Hematopoietic multipotent progenitor cell treated with erythropoietin and hydrocortisone succinate and interleukin-3 and kit ligand, for 17 days (in vitro differentiated cells): ENCODE results near the gene BMP6.

Source experiments
- DNase-seq: peaks from one replicate; pipeline ENCODE4 v3.0.0-alpha.2; 2015; ENCODE audit warnings: low spot score

Gene BMP6

DNA sequence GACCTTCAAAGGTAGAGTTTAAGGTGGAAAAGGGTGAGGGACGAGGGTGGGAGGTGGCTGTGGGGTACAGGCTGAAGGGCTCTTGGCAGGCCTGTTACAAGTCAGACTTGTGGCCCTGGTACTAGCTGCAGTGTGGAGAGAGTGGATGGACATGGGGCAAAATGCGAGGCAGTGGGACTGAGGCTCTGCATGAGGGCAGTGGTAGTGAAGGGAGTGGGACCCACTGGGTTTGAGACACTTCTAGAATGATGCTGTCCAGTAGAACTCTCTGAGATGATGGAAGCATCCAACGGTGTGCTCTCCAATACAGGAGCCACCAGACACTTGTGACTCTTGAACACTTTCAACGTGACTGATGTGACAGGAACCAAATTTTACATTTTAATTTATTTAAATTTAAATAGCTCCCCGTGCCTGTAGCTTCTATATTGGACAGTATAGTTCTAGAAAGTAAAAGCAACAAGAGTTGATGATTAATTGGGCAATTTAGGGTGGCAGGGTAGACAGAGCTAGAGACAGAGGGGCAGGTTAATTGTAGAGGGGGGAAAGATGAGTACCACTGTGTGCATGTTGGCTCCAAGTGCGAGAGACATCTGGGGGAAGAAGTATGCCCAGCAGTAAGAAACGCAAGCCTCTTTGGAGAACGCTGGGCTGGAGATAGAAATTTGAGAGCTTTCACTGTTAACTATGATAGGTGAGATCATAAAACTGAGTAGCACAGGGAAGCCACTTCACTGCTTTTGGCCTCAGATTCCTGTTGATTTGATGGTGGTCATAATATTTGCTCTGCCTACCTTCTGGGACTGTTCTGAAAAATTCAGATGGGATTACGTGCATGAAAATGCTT is 107.2 kb downstream of the BMP6 start:
- no peak for DNase-seq

DNA sequence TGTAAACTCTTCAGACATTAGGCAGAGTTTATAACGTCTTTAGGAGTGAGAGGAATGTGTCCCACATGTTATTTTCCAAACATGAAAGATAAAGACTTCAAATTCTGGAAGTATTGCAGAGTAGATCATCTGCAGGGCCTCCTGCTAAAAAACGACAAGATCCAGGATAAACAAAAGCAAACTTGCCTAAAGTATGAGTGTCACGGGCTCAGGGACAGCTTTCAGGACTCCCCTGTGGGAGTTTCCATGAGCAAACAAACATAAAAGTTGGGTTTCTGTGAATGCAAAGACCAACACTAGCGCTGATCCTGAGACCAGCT is 107.8 kb downstream of the BMP6 start:
- no peak for DNase-seq

DNA sequence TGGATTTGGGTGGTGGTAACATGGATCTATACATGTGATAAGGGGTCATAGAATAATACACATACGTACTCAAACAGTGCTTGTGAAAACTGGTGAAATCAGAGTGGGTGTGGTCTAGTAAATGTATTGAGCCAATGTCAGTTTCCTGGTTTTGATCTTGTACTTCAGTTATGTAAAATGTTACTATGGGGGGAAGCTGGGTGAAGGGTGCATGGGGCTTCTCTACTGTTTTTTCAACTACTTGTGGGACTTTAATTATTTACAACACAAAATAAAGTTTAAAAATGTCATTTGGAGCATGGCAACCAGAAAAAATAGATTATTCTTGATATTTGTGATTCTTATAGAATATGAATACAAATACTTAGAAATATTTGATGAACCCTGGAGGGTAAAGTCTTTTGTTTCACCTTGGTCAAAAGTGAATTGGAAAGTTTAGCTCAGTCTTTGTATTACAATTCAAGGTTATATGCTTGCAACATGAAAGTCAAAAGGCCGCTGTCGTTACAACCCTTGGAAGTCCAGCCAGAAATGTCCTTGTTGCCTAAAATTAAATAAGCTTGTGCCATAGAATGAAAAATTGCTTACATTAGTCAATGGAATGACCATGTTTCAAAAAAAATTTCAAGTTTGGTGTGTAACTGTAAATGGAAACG is 110.6 kb downstream of the BMP6 start:
- no peak for DNase-seq

DNA sequence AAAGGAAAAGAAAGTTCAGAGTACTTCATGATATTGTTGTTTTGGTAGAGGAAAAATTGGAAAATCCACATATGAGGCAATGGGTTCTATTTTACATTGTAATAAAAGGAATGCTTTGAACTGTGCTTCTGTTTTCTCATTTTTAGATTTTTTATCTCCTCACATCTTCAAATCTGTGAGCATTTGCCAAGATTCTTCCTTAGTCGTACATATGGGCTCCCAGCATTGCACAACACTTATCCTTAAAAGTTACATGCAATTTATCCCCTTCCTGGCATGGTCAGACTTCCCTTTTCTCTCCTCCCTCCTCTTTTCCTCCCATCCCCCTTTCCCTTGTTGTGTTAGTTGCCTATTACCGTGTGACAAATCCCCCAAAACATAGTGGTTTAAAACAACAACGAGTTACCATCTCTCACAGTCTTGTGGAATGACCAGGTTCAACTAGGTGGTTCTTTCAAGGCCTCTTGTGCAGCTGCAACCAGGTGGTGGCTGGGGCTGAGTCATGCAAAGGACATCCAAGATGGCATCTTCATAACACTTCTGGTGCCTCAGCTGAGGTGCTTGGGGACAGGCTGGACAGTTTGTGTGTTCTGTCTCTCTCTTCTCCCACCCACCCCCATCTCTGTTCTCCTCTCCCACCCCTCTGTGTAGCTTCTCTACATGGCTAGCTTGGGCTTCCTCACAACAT is 116.0 kb downstream of the BMP6 start:
- DNase-seq, result no peak

DNA sequence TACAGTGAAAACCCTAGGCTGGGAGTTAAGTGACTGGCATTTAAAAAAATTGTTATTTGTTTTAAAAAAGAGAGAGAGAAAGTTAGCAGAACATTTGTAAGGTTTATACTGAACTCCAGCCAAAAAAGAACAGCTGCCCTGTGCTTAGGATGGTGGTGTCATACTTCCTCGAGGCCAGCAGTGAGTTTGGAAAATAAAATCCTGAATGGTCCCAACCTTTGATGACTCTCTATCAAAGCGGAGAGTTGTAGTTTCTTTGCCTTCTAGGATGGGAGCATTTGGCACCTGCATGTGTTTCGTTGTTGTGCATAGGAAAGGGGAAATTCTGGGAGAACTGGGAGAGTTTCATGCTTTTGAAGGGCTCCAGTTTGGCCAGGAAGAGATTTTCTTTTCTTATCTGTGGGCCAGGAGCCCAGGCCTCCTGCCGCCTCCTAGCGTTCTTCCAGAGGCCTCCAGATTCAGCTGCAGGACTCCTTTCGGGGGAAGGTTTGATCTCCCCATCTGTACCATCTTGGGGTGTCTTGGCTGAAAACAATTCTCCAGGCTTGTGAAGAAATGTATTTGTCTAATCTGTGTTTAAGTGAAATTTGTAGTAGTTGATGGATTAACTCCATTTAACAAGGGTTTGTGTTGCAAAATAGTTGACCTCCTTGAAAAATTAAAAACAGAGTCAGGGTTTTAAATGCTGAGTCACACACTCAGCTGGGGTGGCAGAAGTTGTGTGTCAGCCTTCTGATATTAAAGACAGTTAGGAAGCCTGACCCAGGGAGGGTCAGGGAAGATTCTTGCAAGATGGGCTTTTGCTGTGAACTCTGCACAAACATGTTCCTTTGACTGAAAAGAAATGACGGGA is 121.3 kb downstream of the BMP6 start:
- DNase-seq, result no peak

DNA sequence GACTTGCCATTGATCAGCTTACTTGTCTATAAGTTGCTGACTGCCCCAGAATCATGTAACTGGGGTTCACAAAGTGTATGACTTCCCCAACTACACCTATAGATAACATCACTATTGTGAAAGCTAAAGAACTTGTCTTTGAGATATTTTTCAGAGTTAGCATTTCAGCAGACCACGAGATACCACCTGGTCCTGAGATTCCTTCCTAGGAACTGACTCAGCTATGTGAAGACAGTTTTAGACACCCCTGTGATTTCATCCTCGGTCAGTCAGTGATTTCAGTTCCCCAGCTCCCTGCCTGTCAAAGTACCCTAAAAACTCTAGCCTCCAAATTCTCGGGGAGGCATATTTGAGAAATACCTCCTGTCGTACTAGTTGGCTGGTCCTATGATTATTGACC is 122.3 kb downstream of the BMP6 start:
- DNase-seq, result no peak

DNA sequence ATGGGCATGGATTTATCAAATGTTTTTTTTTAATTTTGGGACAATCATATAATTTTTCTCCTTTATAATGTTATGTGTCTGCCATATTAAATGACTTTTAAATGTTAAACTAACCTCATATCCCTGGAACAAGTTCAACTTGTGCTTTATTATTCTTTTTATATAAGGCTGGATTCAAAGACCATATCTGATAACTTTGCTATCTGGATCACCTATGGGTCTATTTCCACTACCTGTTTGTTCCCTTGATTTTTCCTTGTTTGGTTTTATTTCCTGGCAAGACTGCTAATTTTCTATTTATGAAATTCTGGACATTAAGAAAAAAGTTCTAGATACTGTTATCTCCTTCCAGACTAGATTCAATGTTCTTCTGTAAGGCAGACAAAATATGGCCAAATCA is 125.9 kb downstream of the BMP6 start:
- DNase-seq, result no peak

DNA sequence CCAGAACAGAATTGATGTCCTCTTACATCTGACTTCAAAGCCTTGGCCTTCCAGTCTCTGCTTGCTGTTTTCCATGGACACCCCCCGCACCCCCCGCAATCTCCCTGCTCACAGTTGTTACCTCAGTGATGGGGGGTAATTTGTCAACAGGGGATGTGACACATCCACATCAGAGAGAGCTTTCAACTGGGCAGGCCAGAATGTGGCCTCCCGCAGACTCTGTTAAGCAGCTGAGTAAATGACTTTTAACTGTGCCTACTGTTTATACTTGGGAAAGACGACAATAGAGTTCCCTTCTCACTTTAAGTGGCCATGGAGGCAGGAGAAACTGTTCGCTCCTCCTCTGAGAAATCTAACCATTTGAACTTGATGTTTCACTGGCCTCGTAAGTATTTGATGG is 133.7 kb downstream of the BMP6 start:
- no peak for DNase-seq

DNA sequence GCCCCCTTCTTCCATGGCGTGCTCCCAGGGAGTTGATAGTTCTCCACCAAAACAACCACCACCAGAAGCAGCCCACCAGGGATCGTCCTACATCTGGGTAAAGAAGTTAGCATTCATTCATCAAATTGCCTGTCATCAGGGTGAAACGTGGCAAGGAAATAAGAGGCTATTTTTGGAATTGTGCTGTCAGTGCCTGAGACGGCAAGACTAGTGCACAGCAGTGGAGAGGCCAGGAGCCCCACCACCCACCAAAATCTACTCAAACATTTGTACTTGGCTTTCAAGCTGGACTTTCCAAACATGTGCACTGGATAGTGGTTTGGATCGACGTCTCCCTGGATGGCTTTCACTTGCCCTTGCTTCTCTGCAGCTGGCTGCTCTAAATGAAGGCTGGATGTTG is 139.9 kb downstream of the BMP6 start:
- no peak for DNase-seq

DNA sequence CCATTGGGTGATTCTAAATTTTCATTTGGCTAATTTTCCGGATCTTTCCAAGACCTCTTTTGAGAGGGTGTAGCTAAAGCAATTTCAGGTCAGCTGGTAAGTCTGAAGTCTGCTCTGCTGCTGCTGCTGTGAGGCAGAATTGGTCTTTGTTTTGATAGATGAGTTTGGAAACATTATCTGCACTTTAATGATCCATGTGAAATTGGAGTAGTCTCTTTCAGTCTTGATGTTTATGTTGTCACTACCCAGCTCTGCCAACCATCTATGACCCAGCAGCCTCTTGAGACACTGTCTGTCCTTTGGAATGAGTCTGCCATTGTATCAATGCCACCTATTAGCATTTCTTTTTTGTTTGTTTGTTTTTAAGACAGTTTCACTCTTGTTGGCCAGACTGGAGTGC is 140.6 kb downstream of the BMP6 start:
- DNase-seq, result no peak

DNA sequence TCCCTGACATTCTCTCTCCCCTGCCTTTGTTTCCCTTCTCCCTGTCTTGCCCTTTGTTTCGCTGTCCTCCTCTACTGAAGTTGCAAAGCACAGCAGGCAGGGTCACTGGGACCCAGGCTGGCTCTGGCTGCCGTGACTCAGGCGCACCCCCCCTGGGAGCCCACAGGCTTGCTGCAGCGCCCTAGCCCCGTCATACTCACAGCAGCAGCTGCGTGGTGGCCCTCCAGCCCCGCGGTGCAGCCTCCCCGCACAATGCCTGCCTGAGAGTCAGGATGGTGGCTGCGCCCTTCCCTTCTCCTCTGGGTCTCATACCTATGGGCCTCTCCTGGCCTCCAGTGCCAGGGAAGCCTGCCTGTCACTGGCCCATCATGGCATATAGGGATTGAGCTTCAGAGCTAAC is 143.0 kb downstream of the BMP6 start:
- DNase-seq, result no peak

DNA sequence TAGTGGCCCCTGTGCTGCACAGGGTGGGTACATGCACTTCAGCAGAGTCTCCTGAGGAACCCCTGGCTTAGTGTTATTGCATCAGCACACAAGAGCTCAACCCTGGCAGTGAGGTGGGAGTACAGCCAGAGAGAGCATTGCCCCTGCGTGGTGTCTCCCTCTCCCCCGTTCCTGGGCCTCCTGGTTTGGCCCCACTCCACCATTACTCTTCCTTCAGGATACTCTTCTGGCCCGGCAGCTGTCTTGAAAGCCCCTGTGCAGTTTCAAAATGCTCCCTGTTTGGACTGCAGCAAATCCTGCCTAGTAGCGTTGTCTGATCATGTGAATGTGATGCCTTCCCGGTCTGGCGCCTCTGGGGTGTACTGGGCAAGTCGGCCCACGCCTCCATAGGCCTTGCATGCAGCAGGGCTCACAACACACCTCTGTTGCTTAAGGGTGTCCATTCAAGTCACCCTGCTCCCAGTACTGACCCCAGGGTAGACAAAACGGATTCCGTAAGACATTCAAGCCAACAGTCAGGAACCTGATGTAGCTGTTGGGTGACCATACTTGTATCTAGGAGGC is 152.6 kb downstream of the BMP6 start:
- no peak for DNase-seq

DNA sequence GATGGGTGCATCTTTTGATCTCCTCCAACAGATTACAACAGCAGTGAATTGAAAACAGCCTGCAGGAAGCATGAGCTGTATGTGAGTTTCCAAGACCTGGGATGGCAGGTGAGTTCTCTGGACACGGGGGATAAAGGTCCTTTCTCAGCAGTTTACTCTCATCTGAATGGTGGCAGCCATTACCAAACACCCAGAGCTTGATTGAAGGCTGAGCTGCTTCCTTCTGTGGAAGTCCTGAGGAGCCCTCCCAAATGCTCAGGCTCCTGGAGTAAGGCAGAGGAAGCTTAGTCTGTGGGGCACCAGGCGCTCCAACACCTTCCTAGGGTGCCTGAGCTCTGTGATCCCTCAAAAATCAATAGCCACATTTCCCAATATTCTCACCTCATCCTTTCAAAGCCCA is 153.1 kb downstream of the BMP6 start:
- no peak for DNase-seq

DNA sequence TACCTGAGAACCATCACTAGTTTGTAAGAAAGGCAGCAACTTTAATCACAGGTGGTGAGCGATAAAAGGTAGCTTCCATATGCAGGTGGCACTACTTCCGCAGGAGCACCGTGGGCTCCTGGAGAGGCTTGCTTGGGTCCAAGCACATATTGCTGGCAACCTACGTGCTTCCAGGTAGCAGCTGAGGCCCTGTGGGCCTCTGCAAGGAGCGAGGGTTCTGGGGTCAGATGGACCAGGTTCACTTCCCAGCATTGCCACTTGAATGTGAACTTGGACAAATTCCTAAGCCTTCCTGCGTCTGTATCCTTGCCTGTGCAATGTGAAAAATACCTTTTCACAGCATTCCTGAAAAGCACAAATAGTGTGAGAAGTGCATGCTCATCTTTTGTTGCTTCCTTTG is 153.7 kb downstream of the BMP6 start:
- no peak for DNase-seq

DNA sequence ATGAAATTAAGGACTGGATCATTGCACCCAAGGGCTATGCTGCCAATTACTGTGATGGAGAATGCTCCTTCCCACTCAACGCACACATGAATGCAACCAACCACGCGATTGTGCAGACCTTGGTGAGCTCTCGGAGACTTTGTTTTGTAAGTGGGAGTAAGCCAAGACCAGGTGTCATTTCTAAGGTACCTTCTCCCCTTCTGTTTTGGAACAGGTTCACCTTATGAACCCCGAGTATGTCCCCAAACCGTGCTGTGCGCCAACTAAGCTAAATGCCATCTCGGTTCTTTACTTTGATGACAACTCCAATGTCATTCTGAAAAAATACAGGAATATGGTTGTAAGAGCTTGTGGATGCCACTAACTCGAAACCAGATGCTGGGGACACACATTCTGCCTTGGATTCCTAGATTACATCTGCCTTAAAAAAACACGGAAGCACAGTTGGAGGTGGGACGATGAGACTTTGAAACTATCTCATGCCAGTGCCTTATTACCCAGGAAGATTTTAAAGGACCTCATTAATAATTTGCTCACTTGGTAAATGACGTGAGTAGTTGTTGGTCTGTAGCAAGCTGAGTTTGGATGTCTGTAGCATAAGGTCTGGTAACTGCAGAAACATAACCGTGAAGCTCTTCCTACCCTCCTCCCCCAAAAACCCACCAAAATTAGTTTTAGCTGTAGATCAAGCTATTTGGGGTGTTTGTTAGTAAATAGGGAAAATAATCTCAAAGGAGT is 154.2 kb downstream of the BMP6 start:
- DNase-seq, result no peak

DNA sequence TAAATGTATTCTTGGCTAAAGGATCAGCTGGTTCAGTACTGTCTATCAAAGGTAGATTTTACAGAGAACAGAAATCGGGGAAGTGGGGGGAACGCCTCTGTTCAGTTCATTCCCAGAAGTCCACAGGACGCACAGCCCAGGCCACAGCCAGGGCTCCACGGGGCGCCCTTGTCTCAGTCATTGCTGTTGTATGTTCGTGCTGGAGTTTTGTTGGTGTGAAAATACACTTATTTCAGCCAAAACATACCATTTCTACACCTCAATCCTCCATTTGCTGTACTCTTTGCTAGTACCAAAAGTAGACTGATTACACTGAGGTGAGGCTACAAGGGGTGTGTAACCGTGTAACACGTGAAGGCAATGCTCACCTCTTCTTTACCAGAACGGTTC is 154.8 kb downstream of the BMP6 start:
- no peak for DNase-seq

DNA sequence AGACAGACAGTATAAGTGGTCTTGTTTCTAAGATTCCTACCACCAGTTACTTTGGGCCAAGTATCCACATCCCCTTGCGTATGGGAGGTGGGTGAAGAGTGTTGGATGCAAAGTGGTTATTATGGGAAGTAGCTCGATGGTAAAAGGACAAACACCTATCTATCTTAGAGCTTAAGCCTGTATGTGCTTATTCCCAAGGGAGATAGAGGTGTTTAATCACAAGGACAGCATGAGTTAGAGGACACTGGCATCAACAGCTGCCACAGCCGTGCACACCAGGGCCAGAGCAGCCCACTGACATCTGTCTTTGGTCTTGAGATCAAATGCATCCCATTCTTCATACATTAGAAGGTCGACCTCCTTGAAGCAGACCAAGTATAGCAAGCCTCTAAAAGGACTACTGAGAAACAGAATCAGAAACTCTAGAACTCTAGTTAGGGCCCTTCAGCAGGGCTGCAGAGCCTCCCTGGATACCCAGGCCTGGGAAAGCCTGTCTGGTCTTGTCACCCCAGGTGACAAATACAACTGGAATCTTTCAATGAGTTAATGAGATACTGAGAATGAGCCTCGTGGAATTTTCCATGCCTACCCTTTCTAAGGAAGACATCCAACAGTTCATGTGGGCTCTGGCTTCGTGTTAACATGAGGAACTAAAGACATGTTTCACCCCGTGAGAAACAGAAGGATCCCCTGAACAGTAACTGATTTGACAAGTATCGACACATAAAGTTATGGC is 156.0 kb downstream of the BMP6 start:
- no peak for DNase-seq

DNA sequence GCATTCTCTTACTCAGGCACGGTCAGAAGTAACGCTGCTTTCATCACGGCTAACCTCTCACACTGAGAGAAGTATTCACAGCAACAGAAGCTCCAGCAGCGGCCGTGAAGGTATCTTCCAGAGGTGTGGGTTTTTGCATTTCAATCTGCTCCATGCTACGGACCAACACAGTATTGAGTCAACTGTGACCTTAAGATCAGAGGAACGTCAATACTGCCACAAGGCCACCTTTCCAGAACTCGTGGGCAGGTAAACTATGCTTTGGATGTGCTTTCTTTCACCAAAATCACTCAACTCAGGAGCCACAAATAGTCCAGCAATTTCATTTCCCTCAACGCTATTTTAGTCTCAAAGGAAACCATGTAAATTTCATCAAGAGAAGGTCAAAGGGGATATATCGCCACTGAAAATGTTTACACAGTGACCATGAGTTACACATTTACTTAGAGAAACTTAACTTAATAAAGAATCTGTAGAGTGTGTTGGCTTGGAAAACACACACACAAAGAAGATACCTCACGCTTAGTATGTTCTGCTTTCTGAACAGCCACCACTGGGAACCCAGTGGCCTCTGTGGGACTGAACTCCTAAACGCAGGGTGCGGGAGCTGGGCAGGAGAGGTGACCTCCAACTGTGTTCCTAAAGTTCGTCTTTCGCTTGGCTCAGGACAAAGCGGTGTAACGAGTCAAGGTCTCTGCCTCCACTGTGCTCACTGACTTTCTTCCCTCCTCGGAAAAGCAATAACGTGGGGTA is 156.8 kb downstream of the BMP6 start:
- DNase-seq, result no peak

DNA sequence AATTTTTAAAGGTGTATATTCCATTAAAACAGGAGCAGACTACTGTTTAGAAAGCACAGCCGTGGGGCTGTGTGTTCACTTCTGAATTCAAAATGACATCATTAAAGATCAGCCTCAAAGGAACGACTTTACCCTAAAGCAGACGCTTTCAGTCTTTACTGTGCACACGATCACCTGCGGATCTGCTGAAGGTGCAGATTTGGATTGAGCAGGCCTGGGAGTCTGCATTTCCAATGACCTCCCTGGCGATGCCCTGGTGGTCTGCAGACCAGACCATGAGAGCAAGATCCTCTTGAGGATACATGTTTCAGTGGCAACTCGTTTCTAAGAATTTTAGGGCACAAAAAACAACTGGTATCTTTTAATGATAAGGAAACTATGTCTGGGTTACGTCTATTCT is 157.5 kb downstream of the BMP6 start:
- DNase-seq, result no peak

DNA sequence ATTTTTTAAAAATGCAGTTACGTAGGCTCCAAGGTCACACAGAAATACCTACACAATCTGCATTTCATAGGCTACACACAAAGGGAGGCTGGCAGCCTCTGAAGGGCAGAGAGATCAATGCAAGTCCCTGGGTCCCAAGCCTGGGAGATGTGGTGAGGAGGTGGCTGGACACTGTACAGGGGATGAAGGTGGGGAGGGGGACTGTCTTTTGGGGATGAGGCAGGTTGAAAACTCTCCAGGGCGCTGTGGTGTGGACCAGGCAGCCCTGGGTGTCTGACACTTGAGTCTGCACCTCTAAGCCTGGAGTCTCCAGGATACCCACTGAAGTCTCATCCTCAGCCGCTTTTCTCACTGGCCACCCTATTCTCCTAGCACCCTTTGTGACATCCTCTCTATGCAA is 160.2 kb downstream of the BMP6 start:
- DNase-seq, result no peak
